HG03457 (cell line): ENCODE measurements around the gene ZNF132.
"Not testable (repeated sequence)": the region's sequence is repeated elsewhere in the genome, so short reads cannot be mapped to it uniquely, and the experiment has no call there.

Experiments
- ATAC-seq: cut with Tn5 transposase; IDR thresholded peaks from one replicate; pipeline ENCODE4 v1.9.1; 2021; ENCODE audit warnings: moderate number of reproducible peaks; ENCODE audit not compliant: unreplicated experiment

Gene ZNF132

DNA sequence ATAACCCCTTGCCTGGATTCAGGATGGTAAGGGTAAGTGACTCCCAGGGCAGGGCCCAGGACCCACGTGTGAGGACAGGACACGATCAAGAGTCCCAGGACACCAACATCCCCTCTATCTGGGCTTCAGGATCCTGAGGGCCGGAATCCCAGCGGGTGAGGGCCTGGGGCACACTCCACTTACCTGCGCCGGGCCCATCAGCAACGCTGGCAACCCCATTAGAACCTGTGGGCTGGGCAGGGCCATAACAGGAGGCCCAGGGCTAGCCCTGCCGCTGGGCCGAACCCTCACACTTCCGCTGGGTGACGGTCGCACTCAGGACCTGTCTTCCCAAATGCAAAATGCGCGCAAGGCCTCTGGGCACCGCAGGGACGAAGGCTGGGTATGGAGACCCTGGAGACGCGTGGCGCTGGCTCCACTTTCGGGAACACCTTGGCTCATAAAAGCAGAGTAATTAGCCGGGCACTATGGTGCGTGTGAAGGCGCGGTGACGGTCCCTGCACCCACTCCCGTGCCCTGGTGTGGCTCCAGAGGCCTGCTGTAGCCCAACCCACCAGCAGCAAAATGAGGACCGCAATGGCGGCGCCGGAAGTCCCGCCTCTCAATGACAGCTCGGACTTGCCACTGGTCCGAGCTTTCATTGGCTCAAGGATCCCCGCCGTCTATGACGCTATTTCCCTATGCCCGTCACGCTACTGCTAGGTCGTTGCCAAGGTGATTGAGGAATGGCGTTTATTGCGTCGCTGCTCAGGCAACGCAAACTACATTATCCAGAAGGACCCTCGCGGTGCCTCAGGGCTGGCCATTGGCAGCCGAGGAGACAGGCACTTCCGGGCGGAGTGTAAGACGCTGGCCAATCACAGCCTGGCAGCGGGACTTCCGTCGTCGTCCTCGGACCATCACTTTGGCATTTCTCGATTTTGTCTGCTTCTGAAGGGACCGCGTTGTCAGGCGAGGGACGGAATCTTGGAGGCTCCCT, at the start of gene ZNF132:
Gene ZNF132, minus strand, starts transcription at position 578 of the 979 bp plus-strand sequence. Its CDS starts 332 bp downstream, at position 246.
- ATAC-seq = peak; percentile 89

DNA sequence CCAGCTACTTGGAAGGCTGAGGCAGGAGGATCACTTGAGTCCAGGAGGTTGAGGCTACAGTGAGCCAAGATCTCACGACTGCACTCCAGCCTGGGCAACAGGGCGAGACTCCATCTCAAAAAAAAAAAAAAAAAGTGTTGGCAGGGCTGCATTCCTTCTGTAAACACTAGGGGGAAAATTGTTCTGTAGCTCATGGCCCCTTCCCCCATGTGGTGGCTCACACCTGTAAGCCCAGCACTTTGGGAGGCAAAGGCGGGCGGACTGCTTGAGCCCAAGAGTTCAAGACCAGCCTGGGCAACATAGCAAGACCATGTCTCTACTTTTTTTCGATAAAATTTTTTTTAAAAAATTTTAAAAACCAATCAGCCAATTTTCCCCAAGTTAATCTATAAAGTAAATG, 44.4 kb upstream of the ZNF132 start:
- ATAC-seq = not testable (repeated sequence)

DNA sequence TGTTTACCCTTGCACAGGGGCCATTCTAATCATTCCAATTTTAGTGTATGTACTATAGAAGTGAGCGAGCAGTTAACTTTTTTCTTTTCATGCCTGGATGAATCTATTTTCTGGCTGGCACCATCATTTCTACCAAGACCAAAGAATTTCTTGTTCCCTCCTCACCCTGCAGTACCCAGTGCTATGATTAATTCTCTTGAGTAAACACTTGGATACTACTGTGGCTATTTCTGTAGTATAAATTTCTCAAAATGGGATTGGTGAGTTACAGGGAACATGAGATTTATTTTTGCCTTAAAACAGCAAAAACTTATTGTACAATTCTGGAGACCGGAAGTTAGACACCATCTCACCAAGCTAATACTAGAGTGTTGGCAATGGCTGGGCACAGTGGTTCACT, 43.8 kb upstream of the ZNF132 start:
- no peak for ATAC-seq

DNA sequence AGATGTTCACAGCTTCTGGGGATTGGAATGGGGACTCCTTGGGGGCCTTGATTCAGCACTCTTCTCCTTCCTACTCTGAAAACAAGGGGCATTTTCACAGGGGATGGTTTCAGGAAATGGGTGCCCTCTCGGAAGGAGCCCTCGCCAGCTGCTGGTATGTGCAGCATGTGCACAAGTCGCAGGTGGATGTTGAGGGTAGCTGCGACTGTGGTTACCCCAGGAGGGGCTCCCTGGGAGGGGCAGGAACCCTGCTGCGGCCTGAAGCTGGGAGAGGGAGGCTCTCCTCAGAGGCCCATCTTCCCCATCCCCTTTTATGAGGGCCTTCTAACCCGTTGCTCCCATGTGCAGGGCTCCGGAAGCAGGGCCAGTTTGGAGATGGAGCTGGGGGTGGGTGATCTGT, 42.4 kb upstream of the ZNF132 start:
- ATAC-seq = no peak

DNA sequence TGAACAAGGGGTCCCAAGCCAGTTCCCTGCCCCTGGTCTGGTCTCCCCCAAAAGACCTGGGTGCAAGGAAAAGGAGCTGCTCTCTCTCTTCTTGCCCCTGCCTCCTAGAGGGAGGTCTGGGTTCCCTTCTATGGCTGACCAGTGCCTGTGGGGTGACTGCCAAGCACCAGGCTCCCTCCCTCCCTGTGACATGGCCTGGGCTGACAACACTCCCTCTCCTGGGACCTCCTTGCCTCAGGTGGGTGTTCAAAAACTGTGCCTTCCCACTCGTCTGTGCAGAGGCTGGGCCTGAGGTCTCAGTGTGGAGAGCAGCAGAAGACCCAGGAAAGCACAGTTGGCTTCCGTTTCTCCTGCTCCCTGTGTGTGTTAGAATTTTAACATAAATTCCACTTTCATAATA, 40.9 kb upstream of the ZNF132 start:
- ATAC-seq = no peak

DNA sequence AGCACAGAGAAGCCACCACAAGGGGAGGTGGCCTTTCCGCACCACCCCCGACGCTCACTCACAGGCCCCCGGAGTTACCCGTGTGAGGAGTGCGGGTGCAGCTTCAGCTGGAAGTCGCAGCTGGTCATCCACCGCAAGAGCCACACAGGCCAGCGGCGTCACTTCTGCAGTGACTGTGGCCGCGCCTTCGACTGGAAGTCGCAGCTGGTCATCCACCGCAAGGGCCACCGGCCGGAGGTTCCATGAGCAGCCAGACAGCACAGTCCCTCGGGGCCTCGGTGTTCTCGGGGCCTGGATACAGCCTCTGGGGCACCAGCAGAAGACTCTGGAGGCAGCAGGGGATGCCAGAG, 40.5 kb upstream of the ZNF132 start:
- ATAC-seq = no peak

DNA sequence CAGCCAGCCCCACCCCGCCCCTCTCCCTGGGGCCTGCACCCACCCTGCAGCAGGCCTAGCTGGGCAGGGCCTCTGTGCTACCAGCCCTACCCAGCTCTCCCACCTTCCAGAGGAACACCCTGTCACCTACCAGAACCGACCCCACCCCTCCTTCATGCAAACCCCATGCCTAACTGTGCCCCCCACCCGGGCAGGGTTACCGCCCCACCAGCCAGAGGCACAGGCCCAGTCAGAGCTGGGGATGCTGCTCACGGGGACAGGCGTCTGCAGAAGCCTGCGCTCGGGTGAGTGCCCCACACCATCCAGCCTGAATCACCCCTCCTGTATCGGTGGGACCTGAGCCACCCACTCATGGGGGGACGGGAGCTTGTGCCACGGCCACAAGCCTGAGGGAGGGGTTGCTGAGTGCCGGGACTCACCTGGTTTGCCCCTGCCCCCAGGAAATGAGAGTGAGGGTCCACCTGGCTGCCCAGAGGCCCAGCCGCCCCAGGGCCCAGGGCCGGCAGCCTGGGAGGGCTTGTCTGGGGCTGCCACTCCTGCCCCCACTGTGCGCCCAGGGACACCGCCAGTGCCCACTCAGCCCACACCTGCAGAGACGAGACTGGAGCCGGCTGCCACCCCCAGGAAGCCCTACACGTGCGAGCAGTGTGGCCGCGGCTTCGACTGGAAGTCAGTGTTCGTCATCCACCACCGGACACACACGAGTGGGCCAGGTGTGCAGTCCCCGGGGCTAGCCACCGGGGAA, 40.0 kb upstream of the ZNF132 start:
- ATAC-seq = no peak

DNA sequence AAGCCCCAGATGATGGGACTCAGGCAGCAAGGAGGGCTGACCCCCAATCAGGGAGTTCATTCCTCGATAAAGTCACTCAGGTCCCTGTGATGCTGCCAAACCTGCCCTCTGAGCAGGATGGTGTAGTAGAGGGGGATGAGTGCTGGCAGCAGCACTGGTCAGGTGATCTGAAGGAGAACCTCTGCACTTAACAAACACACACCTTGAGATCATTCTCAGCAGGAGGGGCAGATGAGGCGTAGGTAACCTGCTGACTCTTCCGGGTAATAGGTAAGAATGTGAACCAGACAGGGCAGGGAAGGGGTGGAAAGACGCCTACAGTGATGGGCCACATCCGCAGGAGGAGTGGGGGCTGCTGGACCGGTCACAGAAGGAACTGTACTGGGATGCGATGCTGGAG, 39.4 kb upstream of the ZNF132 start:
- ATAC-seq = no peak

DNA sequence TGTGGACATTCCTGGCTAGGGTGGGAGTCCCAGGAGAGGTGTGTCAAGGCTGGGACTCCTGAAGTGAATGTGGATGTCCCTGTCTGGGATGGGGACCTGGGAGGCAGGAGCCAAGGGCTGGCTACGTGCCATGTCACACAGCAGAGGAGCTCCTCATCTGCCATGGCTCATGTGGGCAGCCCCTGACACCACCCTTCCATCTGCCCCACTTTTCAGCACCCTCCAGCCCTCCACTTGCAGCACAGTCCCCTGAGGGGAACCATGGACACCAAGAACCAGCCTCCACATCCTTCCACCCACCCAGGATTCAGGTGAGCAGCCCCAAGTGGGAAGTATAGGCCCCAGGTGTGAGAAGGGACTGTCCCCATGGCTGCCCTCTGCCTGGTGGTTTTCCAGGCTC, 37.9 kb upstream of the ZNF132 start:
- ATAC-seq = no peak

DNA sequence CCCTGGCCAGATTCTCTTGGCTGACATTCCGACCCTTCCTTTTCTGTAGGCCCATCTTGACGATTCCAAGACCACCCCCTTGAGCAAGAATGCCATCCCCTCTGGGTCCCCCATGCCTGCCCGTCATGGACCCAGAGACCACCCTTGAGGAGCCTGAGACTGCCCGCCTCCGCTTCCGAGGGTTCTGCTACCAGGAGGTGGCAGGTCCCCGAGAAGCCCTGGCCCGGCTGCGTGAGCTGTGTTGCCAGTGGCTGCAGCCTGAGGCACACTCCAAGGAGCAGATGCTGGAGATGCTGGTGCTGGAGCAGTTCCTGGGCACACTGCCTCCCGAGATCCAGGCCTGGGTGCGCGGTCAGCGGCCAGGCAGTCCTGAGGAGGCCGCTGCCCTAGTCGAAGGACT, 37.2 kb upstream of the ZNF132 start:
- ATAC-seq = no peak

DNA sequence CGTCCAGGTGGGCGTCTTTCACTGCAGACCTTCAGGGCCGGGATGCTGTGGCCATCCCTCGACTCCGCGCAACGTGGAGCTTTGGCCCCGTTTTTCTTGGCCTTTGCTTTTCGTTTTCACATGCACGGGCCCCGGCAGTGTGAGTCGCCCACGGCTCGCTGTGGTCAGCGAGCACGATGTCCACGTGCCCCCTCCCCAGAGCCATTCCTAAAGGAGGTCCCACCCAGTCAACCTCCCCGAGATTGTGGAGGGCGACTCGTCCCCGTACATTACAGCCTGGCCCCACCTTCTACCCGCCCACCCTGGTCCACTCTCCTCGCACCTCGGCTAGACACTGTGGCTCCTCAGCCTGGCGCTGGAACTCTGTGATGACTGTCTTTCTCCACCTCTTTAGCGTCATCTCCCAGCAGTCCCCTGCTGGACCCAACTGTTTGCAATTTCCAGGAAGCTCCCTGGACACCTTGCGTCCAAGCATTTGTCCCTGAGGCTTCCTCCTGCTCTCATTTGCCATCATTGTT, 36.6 kb upstream of the ZNF132 start:
- ATAC-seq = no peak

DNA sequence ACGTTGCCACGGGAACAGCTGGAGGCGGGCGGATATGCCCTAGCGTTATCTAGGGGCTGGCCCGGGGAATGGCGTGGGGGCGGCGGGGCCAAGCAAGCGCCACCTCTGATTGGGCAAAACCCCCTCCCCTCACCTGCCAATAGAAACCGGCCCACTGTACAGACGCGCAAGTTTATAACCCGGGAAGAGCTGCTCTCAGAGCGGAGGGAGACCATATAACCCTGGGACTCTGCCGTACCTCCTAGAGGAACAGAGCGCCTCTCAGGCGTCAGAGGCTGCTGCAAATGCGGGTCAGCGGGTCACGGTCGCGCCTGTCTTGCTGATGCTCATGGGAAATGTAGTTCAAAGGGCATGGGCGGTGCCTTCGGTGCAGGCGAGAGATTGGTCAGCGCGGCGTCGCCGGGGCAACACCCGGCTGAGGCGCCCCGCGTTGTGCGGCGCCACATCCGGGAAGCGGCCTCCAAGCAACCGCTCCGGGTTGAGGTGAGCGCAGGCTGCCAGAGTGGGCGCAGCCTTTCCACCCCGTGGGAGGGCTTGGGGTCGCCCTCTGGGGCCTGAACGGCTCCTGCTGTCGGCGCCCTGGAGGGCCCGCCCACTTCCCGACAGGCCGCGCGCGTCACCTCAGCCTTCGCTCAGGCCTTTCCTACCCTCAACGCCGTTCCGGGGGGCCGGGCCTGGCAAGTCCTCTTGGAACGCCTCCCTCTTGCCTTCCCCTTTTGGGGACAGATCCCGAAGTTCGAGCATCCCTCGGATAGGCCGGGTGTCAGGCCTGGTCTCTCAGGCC, 36.0 kb upstream of the ZNF132 start, which contains the start of gene ZNF446:
Gene ZNF446, plus strand, starts transcription at position 639 of the 784 bp plus-strand sequence. CDS start 867 bp downstream, outside the sequence.
- ATAC-seq = peak; percentile 61

DNA sequence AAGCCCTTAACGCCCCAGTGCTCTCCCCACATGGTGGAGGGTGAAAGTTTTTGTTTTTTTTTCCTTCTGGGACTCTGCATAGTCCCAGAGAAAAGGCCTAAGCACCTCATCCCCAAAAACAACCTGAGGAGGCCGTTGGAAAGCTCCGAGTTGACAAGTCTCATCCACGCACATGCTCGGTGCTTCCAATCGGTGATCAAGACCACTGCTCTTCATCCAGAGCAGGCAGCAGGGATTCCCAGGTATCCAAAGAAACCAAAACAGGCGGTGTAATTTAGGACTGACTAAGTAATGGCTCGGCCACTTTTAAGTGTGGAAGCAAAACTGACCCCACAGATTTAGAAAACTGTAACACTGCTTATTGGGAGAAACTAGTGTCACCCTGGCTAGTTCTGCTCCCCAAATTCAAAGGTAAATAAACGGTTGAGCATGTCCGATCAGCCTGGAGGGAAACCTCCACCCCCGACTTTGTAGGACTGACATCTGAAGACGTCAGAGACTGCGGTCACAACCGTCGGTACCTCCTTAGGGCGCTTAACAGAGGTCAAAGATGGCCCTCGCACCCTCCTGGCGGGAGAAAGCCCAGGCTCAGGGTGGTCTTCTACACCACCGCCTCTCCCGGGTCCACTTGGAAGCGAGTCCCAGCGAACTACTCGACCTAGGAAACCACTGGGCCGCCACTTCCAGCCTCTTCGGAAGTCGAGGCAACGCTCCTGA, 35.2 kb upstream of the ZNF132 start:
- ATAC-seq = no peak

DNA sequence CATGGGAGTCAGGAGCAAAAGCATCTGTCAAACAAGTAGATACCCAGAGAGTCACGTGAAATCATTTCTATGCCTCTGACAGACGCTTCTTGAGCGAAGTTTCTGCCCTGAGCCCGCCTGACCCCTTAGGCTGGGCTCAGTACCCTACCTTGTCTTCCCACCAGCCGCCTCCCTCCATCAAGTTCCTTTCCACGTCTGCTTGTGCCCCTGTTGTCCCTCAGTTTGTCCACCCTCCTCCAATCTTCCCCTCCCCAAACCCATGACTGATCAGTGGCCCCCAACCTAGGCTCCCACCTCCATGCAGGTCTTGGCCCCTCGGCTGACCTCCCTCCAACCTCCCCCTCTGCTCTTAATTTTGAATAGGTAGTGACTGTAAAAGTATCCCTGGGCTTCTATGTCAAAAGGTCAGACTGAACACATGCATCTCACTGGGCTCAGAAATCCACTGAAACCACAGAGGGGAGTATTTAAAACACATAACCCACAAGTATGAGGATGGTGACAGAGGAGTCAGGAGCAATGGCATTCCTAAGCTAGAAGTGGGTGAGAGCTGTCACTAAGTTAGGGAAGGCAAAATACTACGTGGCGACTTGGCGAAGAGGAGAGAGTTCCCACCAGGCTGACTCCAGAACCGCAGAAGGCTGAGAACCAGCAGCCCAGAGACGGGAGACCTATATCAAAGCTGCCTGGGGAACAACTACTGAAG, 34.5 kb upstream of the ZNF132 start:
- ATAC-seq = no peak

DNA sequence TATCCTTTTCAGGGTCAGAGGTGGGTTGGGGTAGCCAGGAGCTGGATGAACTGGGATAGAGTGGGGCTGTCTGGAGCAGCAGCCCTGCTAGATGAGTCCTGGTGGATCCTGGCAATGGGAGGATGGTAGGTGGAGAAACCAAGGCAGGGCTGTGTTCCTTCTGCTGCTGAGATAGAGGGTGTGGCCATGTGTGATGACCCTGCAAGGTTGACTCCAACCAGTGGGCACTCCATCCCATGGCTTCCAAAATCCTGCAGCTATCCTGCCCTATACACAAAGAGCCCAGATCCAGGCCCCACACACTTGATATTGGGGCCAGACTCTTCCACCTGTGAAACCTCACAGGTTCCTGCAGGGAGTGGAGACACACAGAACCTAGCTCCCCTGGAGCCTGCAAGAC, 33.8 kb upstream of the ZNF132 start:
- no peak for ATAC-seq

DNA sequence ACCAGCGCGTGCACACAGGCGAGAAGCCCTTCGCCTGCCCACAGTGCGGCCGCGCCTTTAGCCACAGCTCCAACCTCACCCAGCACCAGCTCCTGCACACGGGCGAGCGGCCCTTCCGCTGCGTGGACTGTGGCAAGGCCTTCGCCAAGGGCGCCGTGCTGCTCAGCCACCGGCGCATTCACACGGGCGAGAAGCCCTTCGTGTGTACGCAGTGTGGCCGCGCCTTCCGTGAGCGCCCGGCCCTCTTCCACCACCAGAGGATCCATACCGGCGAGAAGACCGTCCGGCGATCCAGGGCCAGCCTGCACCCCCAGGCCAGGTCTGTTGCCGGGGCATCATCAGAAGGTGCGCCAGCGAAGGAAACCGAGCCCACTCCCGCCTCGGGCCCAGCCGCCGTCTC, 31.8 kb upstream of the ZNF132 start:
- no peak for ATAC-seq

DNA sequence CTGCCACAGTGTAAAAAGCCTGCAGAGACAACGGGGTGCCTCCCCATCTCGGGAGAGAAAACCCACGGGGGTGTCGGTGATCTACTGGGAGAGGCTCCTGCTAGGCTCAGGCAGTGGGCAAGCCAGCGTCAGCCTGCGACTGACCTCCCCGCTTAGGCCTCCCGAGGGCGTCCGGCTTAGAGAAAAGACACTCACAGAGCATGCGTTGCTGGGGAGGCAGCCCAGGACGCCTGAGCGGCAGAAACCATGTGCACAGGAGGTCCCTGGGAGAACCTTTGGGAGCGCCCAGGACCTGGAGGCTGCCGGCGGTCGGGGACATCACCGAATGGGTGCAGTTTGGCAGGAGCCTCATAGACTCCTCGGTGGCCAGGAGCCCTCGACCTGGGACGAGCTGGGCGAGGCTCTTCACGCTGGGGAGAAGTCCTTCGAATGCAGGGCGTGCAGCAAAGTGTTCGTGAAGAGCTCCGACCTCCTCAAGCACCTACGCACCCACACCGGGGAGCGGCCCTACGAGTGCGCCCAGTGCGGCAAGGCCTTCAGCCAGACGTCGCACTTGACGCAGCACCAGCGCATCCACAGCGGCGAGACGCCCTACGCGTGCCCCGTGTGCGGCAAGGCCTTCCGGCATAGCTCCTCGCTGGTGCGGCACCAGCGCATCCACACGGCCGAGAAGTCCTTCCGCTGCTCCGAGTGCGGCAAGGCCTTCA, 31.0 kb upstream of the ZNF132 start:
- ATAC-seq = not testable (repeated sequence)

DNA sequence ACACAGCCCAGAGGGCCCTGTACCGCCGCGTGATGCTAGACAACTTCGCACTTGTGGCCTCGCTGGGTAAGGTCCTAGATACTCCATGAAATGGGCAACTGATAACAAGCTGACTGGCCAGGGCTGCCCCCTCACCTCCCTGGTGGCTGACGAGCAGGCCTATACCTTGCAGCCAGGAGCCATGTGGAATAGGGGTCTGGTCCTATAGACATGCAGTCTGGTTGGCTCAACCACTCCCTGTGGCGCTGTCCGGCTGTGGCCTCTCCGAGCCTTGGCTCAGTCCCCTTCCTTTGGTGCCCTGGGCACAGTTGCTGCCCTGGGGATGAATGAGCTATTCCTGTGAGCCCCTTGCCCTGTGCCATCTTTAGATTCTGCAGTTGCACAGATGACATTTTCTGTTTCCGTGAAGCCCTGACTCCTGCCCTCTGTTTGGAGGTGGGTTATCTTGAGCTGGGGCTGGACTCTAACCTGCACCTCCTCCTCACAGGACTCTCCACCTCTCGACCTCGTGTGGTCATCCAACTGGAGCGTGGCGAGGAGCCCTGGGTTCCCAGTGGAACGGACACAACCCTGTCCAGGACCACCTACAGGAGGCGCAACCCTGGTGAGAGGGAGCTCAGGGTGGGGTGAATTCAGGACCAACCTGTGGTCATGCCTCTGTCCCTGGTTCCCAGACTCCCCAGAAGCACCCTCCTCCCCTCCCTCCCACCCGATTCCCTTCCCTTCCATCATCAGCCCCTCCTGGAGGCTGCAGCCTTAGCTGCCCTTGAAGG, 29.5 kb upstream of the ZNF132 start:
- ATAC-seq = no peak
